Kidney epithelial cell (primary cell): ENCODE measurements around the gene UBR2. TPM values are rescaled to one million over a fixed set of nuclear protein-coding genes. Genes with fewer than 3 reads are reported as not detected.

Experiments used
- DNase-seq: peaks from one replicate; pipeline ENCODE4 v3.0.0-alpha.2; 2010; ENCODE audit warnings: low read depth
- H3K27me3 ChIP-seq: 2 replicates; pipeline ENCODE4 v1.6.0; 2011; ENCODE audit warnings: low read length; ENCODE audit not compliant: control insufficient read depth, insufficient read depth
- H3K36me3 ChIP-seq: 2 replicates; pipeline ENCODE4 v1.5.1; 2011; ENCODE audit warnings: low read length; ENCODE audit not compliant: control insufficient read depth, insufficient read depth
- H3K4me3 ChIP-seq: 2 replicates; pipeline ENCODE4 v1.5.1; 2011; ENCODE audit warnings: low read depth, mild to moderate bottlenecking, control low read depth, low read length
- CTCF ChIP-seq: IDR thresholded peaks from 2 replicates; pipeline ENCODE4 v1.5.1; 2011; ENCODE audit warnings: mild to moderate bottlenecking, moderate library complexity, low read length, control low read depth, inconsistent platforms; ENCODE audit not compliant: insufficient read depth, poor library complexity, severe bottlenecking
- total RNA-seq: library from RNA; depleted of rRNA; stranded (reverse); fragments of >200 nt; gene quantifications from 2 replicates; pipeline ENCODE4 v1.2.3, GENCODE V29; 2015

UBR2 gene
- total RNA-seq, 1 donor from 2014 or later: 13.1 TPM

GRCh38 chr6:42547407-42548329 is 16.2 kb upstream of the UBR2 start:
- Histone ChIP-seq H3K4me3 (peak overlapping the region; percentile 56), H3K27me3 (no peaks in the 10 kb centered on the region), H3K36me3 (no peaks in the 10 kb centered on the region)
- no peak for DNase-seq
- peak; percentile 99 for TF ChIP-seq CTCF

- TF ChIP-seq CTCF: no peak
- no peaks in the 10 kb centered on the region for H3K27me3 ChIP-seq
- no peaks in the 10 kb centered on the region for H3K36me3 ChIP-seq
- no peak overlapping the region for H3K4me3 ChIP-seq
- DNase-seq: no peak
Observed at GRCh38 chr6:42550277-42550676, 13.6 kb upstream of the UBR2 start.

GRCh38 chr6:42551217-42551616 is 12.6 kb upstream of the UBR2 start:
- no peak for DNase-seq
- H3K4me3 ChIP-seq: no peak overlapping the region
- no peaks in the 10 kb centered on the region for H3K27me3 ChIP-seq
- TF ChIP-seq CTCF: no peak
- no peaks in the 10 kb centered on the region for H3K36me3 ChIP-seq

GRCh38 chr6:42552380-42552779 is 11.4 kb upstream of the UBR2 start:
- no peak overlapping the region for H3K4me3 ChIP-seq
- TF ChIP-seq CTCF: no peak
- no peaks in the 10 kb centered on the region for H3K27me3 ChIP-seq
- no peaks in the 10 kb centered on the region for H3K36me3 ChIP-seq
- DNase-seq: no peak

- no peak for TF ChIP-seq CTCF
- Histone ChIP-seq H3K36me3 (no peaks in the 10 kb centered on the region), H3K27me3 (no peaks in the 10 kb centered on the region), H3K4me3 (no peak overlapping the region)
- DNase-seq: no peak
Observed at GRCh38 chr6:42555477-42556457, 8.1 kb upstream of the UBR2 start.
